ENCODE data around the gene SLC6A9. TPM values are rescaled to one million over a fixed set of nuclear protein-coding genes. Genes with fewer than 3 reads are reported as not detected.
A peak's percentile ranks its signal among the peaks of the same experiment; 100 is the strongest.

Gene SLC6A9
- total RNA-seq, 1 experiment from 2014 or later: 30.1 TPM

GRCh38 chr1:44030605-44031251 is 534 bp downstream of the SLC6A9 start:
- no peak overlapping the region for H2AFZ ChIP-seq (ENCODE audit: low read length)
- DNase-seq: peak; percentile 70
- H3T11ph ChIP-seq (ENCODE audit: low read length): no peak overlapping the region
- no peak overlapping the region for H4K5ac ChIP-seq (ENCODE audit: insufficient read length, low read depth, low read length)
- H3K27me3 ChIP-seq (ENCODE audit: insufficient read depth, low read length): no peaks in the 10 kb centered on the region
- H4K20me1 ChIP-seq (ENCODE audit: control insufficient read depth, insufficient read depth, insufficient read length): no peaks in the 10 kb centered on the region
- peak overlapping the region; percentile 82; the same call in 1 of the 2 replicates for H3K14ac ChIP-seq (ENCODE audit: insufficient read depth, low read length)
- H2BK120ac ChIP-seq (ENCODE audit: low read depth, low read length, poor library complexity, severe bottlenecking): no peak overlapping the region
- Mint-ChIP-seq H3K9me3 (no peaks in the 10 kb centered on the region), H3K36me3 (ENCODE audit: insufficient read depth in 1 of 3, low read depth in 3 of 3) (peaks cover 4 to 16% (median 5%) of the 10 kb centered on the region in 3 experiments; a peak in 3 of 7 replicates), H3K27me3 (ENCODE audit: low read depth) (peaks cover 7% of the 10 kb centered on the region), H3K27ac (peak overlapping the region; percentile 72 to 98 (median 83); a peak in 6 of 7 replicates), H3K4me1 (peaks cover 41 to 42% of the 10 kb centered on the region in 2 experiments), H3K4me3 (peak overlapping the region; percentile 91 to 96)
- H2AK5ac ChIP-seq (ENCODE audit: insufficient read length, low read length): no peak overlapping the region
- H2BK5ac ChIP-seq (ENCODE audit: insufficient read length, low read length): no peak overlapping the region
- no peak overlapping the region for H2BK15ac ChIP-seq (ENCODE audit: low read depth, low read length)
- peaks cover 9% of the 10 kb centered on the region; the same call in 1 of the 2 replicates for H3K4me1 ChIP-seq (ENCODE audit: insufficient read depth, low read length)
- no peak overlapping the region for H3K4ac ChIP-seq (ENCODE audit: low read depth, low read length)
- peak; percentile 45; the same call in 2 of the 3 replicates for TF ChIP-seq CTCF (conservative IDR thresholded peaks at IDR 0.05)
- H3K9me3 ChIP-seq (ENCODE audit: control insufficient read depth, low read depth, low read length): no peaks in the 10 kb centered on the region
- H3K18ac ChIP-seq (ENCODE audit: insufficient read length, low read depth, low read length): peak overlapping the region; percentile 64
- no peak overlapping the region for H3K23ac ChIP-seq (ENCODE audit: insufficient read length, low read depth, low read length)
- peaks cover 7% of the 10 kb centered on the region for H3K23me2 ChIP-seq (ENCODE audit: insufficient read length, low read depth, low read length, poor library complexity, severe bottlenecking)
- no peak overlapping the region for H2BK20ac ChIP-seq (ENCODE audit: low read depth, low read length, poor library complexity, severe bottlenecking)
- H4K8ac ChIP-seq (replicated peaks; ENCODE audit: insufficient read length, low read depth, low read length): no peak overlapping the region
- H3K9ac ChIP-seq (ENCODE audit: extremely low read depth, insufficient read length, low read length): peak overlapping the region; percentile 68
- no peaks in the 10 kb centered on the region for H3K79me1 ChIP-seq (ENCODE audit: insufficient read depth, low read depth, low read length, poor library complexity, severe bottlenecking)
- no peak overlapping the region for H2BK12ac ChIP-seq (ENCODE audit: insufficient read length, low read depth, low read length)
- H3K27ac ChIP-seq (ENCODE audit: insufficient read length, low read depth, low read length): no peak overlapping the region
- no peaks in the 10 kb centered on the region for H3K79me2 ChIP-seq (ENCODE audit: insufficient read depth, low read length)
- WGBS (ENCODE audit: extremely low coverage, insufficient read length, low lambda C conversion rate): no CpG with 5 or more reads among the region's 66 CpGs
- H3K56ac ChIP-seq (ENCODE audit: insufficient read length, low read depth, low read length): no peak overlapping the region
- H3K4me2 ChIP-seq (ENCODE audit: insufficient read depth, insufficient read length, low read length): peak overlapping the region; percentile 42
- no peak overlapping the region for H4K91ac ChIP-seq (ENCODE audit: insufficient read length, low read depth, low read length)

Measured in H9 (cell line).